IMR-90 (cell line): ENCODE measurements around the gene CDC34. TPM values are rescaled to one million over a fixed set of nuclear protein-coding genes. Genes with fewer than 3 reads are reported as not detected.

ENCODE experiments used
- ATAC-seq: fragments of 200-7000 bp; cut with Tn5 transposase; 2 replicates; pipeline ENCODE4 v1.9.1; 2020; ENCODE audit warnings: low read depth, mild to moderate bottlenecking, moderate library complexity
- BruUV-seq: library from RNA; stranded (reverse); fragments of 400-500 nt; replicated peaks from 2 replicates; lab custom pipeline; 2021; lab: Mats Ljungman, UMichigan
- CTCF ChIA-PET: fragments of 300-600 bp; formaldehyde crosslinking; extraction: SDS; loops from one replicate; lab custom pipeline; 2021; ENCODE audit warnings: antibody characterized with exemption; lab: Yijun Ruan, JAX
- POLR2A ChIA-PET: fragments of 300-600 bp; sonication (Branson Sonifier 250); formaldehyde crosslinking; loops from one replicate; lab custom pipeline; 2022; ENCODE audit warnings: antibody characterized with exemption; ENCODE audit not compliant: unreplicated experiment; lab: Charles Lee
- DNase-seq: peaks from one replicate; pipeline ENCODE4 v3.0.0; 2013
- H2AFZ ChIP-seq: replicated peaks from 2 replicates; pipeline ENCODE3; 2013; ENCODE audit warnings: low read length, mild to moderate bottlenecking; ENCODE audit not compliant: poor library complexity
- H2AK5ac ChIP-seq: 2 replicates; pipeline ENCODE4 v1.6.1; 2013; ENCODE audit warnings: low read depth, low read length, inconsistent platforms
- H2AK9ac ChIP-seq: replicated peaks from 2 replicates; pipeline ENCODE3; 2013; ENCODE audit warnings: mild to moderate bottlenecking, low read depth, low read length, moderate library complexity; ENCODE audit not compliant: poor library complexity
- H2BK120ac ChIP-seq: 2 replicates; pipeline ENCODE4 v1.6.1; 2013; ENCODE audit warnings: low read depth, low read length, inconsistent platforms
- H2BK15ac ChIP-seq: 3 replicates; pipeline ENCODE4 v1.6.1; 2013; ENCODE audit warnings: low read depth, low read length, inconsistent platforms
- H2BK20ac ChIP-seq: 2 replicates; pipeline ENCODE4 v1.6.1; 2013; ENCODE audit warnings: low read depth, mild to moderate bottlenecking, inconsistent platforms, low read length, moderate library complexity
- H2BK5ac ChIP-seq: 2 replicates; pipeline ENCODE4 v1.6.1; 2013; ENCODE audit warnings: mild to moderate bottlenecking, low read depth, low read length, inconsistent platforms; ENCODE audit not compliant: poor library complexity, severe bottlenecking
- H3K14ac ChIP-seq: replicated peaks from 2 replicates; pipeline ENCODE4 v1.6.1; 2013; ENCODE audit warnings: low read depth, low read length, inconsistent platforms
- H3K18ac ChIP-seq: 2 replicates; pipeline ENCODE4 v1.6.1; 2013; ENCODE audit warnings: low read depth, low read length, control low read depth
- H3K23ac ChIP-seq: 2 replicates; pipeline ENCODE4 v1.6.1; 2013; ENCODE audit warnings: low read depth, low read length, inconsistent platforms
- H3K27ac ChIP-seq: 2 replicates; pipeline ENCODE4 v1.5.1; 2013; ENCODE audit warnings: mild to moderate bottlenecking, control low read depth, low read length; ENCODE audit not compliant: insufficient read depth
- H3K27me3 ChIP-seq: 2 replicates; pipeline ENCODE4 v1.6.1; 2013; ENCODE audit warnings: low read length; ENCODE audit not compliant: control insufficient read depth, insufficient read depth
- H3K36me3 ChIP-seq: 2 replicates; pipeline ENCODE4 v1.6.1; 2013; ENCODE audit warnings: low read length, mixed read lengths; ENCODE audit not compliant: control insufficient read depth, insufficient read depth
- H3K4ac ChIP-seq: 2 replicates; pipeline ENCODE4 v1.6.1; 2013; ENCODE audit warnings: low read depth, low read length, inconsistent platforms
- H3K4me1 ChIP-seq: 2 replicates; pipeline ENCODE4 v1.6.1; 2013; ENCODE audit warnings: low read length, mixed read lengths; ENCODE audit not compliant: control insufficient read depth, insufficient read depth
- H3K4me2 ChIP-seq: 2 replicates; pipeline ENCODE4 v1.6.1; 2013; ENCODE audit warnings: low read depth, mild to moderate bottlenecking, control low read depth, low read length, moderate library complexity
- H3K4me3 ChIP-seq: 2 replicates; pipeline ENCODE4 v1.5.1; 2013; ENCODE audit warnings: low read depth, mild to moderate bottlenecking, control low read depth, low read length, moderate library complexity; ENCODE audit not compliant: insufficient read depth
- H3K56ac ChIP-seq: 2 replicates; pipeline ENCODE4 v1.6.1; 2013; ENCODE audit warnings: low read length, inconsistent platforms; ENCODE audit not compliant: insufficient read depth; ENCODE audit errors: extremely low read depth
- H3K79me1 ChIP-seq, 2 experiments: 2 replicates each; pipeline ENCODE4 v1.6.1; 2013; ENCODE audit warnings: low read length in 2 of 2, inconsistent platforms in 1 of 2, low read depth in 1 of 2
- H3K9ac ChIP-seq: 2 replicates; pipeline ENCODE4 v1.6.1; 2013; ENCODE audit warnings: low read depth, low read length, control low read depth
- H3K9me1 ChIP-seq: 2 replicates; pipeline ENCODE4 v1.6.1; 2013; ENCODE audit warnings: low read length, inconsistent platforms; ENCODE audit not compliant: insufficient read depth
- H3K9me3 ChIP-seq: 2 replicates; pipeline ENCODE4 v1.6.1; 2013; ENCODE audit warnings: low read length; ENCODE audit not compliant: control insufficient read depth, insufficient read depth
- H4K20me1 ChIP-seq: 2 replicates; pipeline ENCODE4 v1.6.1; 2013; ENCODE audit warnings: low read length, inconsistent platforms; ENCODE audit not compliant: insufficient read depth
- H4K5ac ChIP-seq: 2 replicates; pipeline ENCODE4 v1.6.1; 2013; ENCODE audit warnings: mild to moderate bottlenecking, low read depth, low read length, control low read depth
- H4K8ac ChIP-seq, 2 experiments: 2 replicates each; pipeline ENCODE4 v1.6.1; 2013; ENCODE audit warnings: low read depth in 2 of 2, low read length in 2 of 2, control low read depth in 1 of 2, inconsistent platforms in 1 of 2
- H4K91ac ChIP-seq: 2 replicates; pipeline ENCODE4 v1.6.1; 2013; ENCODE audit warnings: low read depth, low read length, inconsistent platforms; ENCODE audit not compliant: insufficient read depth
- BHLHE40 ChIP-seq: fragments of 150-350 bp; IDR thresholded peaks from 2 replicates; pipeline ENCODE4 v1.6.1; 2016; ENCODE audit warnings: mild to moderate bottlenecking, low read depth, low read length
- CEBPB ChIP-seq: IDR thresholded peaks from 2 replicates; pipeline ENCODE4 v1.6.1; 2012; ENCODE audit warnings: low read depth, low read length, improper control_type of control experiment
- CTCF ChIP-seq: conservative IDR thresholded peaks from 2 replicates; pipeline ENCODE4 v1.5.1; 2012; ENCODE audit warnings: mild to moderate bottlenecking, low read depth, low read length, improper control_type of control experiment
- MAFK ChIP-seq: IDR thresholded peaks from 2 replicates; pipeline ENCODE4 v1.6.1; 2012; ENCODE audit warnings: low read depth, low read length, improper control_type of control experiment
- MAZ ChIP-seq: IDR thresholded peaks from 2 replicates; pipeline ENCODE4 v1.6.1; 2012; ENCODE audit warnings: low read depth, mild to moderate bottlenecking, low read length, improper control_type of control experiment, moderate library complexity, borderline replicate concordance
- RAD21 ChIP-seq: IDR thresholded peaks from 2 replicates; pipeline ENCODE4 v1.6.1; 2012; ENCODE audit warnings: low read length, improper control_type of control experiment
- RFX5 ChIP-seq: IDR thresholded peaks from 2 replicates; pipeline ENCODE4 v1.8.0; 2012; ENCODE audit warnings: low read depth, mild to moderate bottlenecking, low read length, moderate library complexity
- SMC3 ChIP-seq: fragments of 150-350 bp; IDR thresholded peaks from 2 replicates; pipeline ENCODE4 v1.6.1; 2016; ENCODE audit warnings: low read depth, mild to moderate bottlenecking, antibody characterized with exemption, low read length, moderate library complexity
- USF2 ChIP-seq: fragments of 150-350 bp; IDR thresholded peaks from 2 replicates; pipeline ENCODE4 v1.6.1; 2017; ENCODE audit warnings: mild to moderate bottlenecking, antibody characterized with exemption, low read length, low read depth
- WGBS, 2 experiments: methylation state at CpG; one replicate each; pipeline versions ENCODE4 v1.1.5 to v1.1.7; 2013; ENCODE audit warnings: missing lambda C conversion rate in 2 of 2; ENCODE audit not compliant: insufficient read length in 1 of 2; ENCODE audit errors: extremely low coverage in 2 of 2; 5-methylcytosine and 5-hydroxymethylcytosine counted together
- dilution Hi-C: fragments of 300-500 bp; cut with HindIII; formaldehyde crosslinking; loops from one replicate; pipeline ENCODE4 v1.14.3; 2018; ENCODE audit warnings: low sequenced_read_pairs; ENCODE audit not compliant: unreplicated experiment
- in situ Hi-C: fragments of 300-500 bp; cut with MboI; formaldehyde crosslinking; loops from 3 replicates; pipeline ENCODE4 v1.14.3; 2019; ENCODE audit warnings: low sequenced_read_pairs, inconsistent platforms, mixed read lengths
- intact Hi-C: fragments of 100-400 bp; cut with micrococcal nuclease; formaldehyde crosslinking; loops from 2 replicates; pipeline ENCODE4 v1.10.0; 2022
- polyA plus RNA-seq, 3 experiments: library from polyadenylated mRNA; depleted of rRNA; stranded (reverse); fragments of >200 nt; gene quantifications; 2 replicates each; pipeline ENCODE4 v1.2.3, GENCODE V29; 2012; ENCODE audit warnings: low replicate concordance in 1 of 3
- total RNA-seq: library from RNA; depleted of rRNA; stranded (reverse); fragments of >200 nt; gene quantifications from 2 replicates; pipeline ENCODE4 v1.2.3, GENCODE V29; 2012

Gene CDC34
- total and polyA plus RNA-seq, 2 of the 4 experiments (the other 2 are of a cell fraction): 35.7 to 68.9 TPM

GRCh38 chr19:508204-509150 lies 23.1 kb upstream of the CDC34 start (continued):
- TF ChIP-seq BHLHE40 (no peak), MAFK (no peak), CEBPB (no peak)

GRCh38 chr19:510606-511100 lies 20.9 kb upstream of the CDC34 start:
- H2AFZ ChIP-seq: peak overlapping the region; percentile 57
- peaks cover 12% of the 10 kb centered on the region for H3K4me1 ChIP-seq
- H2BK5ac ChIP-seq: peak overlapping the region; percentile 7
- H3K4me2 ChIP-seq: 0 out of 2 replicates have a peak overlapping the region, but pooled peaks have one; percentile 11
- H3K4ac ChIP-seq: no peak overlapping the region
- peak; percentile 81 for DNase-seq
- no peak overlapping the region for H4K91ac ChIP-seq
- H3K36me3 ChIP-seq: peaks cover 12% of the 10 kb centered on the region
- no peak overlapping the region for H2AK5ac ChIP-seq
- peak; percentile 17; the same call in 1 of the 2 replicates for TF ChIP-seq USF2
- TF ChIP-seq MAZ: peak; percentile 60; the same call in 1 of the 2 replicates
- no peak for TF ChIP-seq MAFK
- peak; percentile 71; the same call in 1 of the 2 replicates for TF ChIP-seq BHLHE40
- TF ChIP-seq RAD21: peak; percentile 72
- TF ChIP-seq RFX5: no peak
- peak; percentile 70 for TF ChIP-seq SMC3
- peak; percentile 99 for TF ChIP-seq CTCF
- WGBS, 2 experiments: 38% methylated on average over 9 of the region's 21 CpGs; no CpG with 5 or more reads in 1 of the 2 experiments
- H3K18ac ChIP-seq: no peak overlapping the region
- no peak overlapping the region for H2BK20ac ChIP-seq
- H3K9me3 ChIP-seq: no peaks in the 10 kb centered on the region
- H2BK15ac ChIP-seq: no peak overlapping the region
- no TSS peak for BruUV-seq
- H3K27me3 ChIP-seq: no peaks in the 10 kb centered on the region
- peak overlapping the region; percentile 20; the same call in 1 of the 2 replicates for H3K27ac ChIP-seq
- H3K4me3 ChIP-seq: no peak overlapping the region
- H4K20me1 ChIP-seq: peaks cover 10% of the 10 kb centered on the region
- no peak overlapping the region for H3K14ac ChIP-seq
- in situ Hi-C loops: no loop called here
- peaks cover 4 to 43% of the 10 kb centered on the region in 2 experiments for H3K79me1 ChIP-seq
- ChIA-PET CTCF (interaction anchor here (0.9 to 1.5 kb wide), 4 partner anchors 11 to 23 kb away, joined by 3 to 11 read pairs (median 4); partner anchors contain the start of gene CDC34), POLR2A (no interaction called here)
- H2AK9ac ChIP-seq: peak overlapping the region; percentile 81
- ATAC-seq: peak; percentile 36
- intact Hi-C loops: loop anchor here (2.0 kb wide), 1 partner anchor 22 kb away; no protein-coding TSS in a partner anchor
- peak overlapping the region in 1 of 2 experiments; percentile 63; a peak in 1 of 4 replicates for H4K8ac ChIP-seq
- no peak overlapping the region for H2BK120ac ChIP-seq
- H3K9ac ChIP-seq: no peak overlapping the region
- no peak overlapping the region for H3K56ac ChIP-seq
- peak overlapping the region; percentile 14; the same call in 1 of the 2 replicates for H4K5ac ChIP-seq
- peaks cover 8% of the 10 kb centered on the region; the same call in 1 of the 2 replicates for H3K9me1 ChIP-seq
- no peak overlapping the region for H3K23ac ChIP-seq
- dilution Hi-C loops: no loop called here
